ENCODE results near the gene SDHAF1.

Gene SDHAF1

GRCh38 chr19:36023432-36023831 is 28.4 kb downstream of the SDHAF1 start:
- Histone ChIP-seq H3K79me2 (ENCODE audit: insufficient read depth, low read depth) (no peaks in the 10 kb centered on the region), H4K20me1 (ENCODE audit: insufficient read depth) (no peaks in the 10 kb centered on the region), H3K4me1 (ENCODE audit: low read depth, poor library complexity, severe bottlenecking) (no peaks in the 10 kb centered on the region), H2AFZ (ENCODE audit: low read depth) (no peak overlapping the region), H3K27ac (no peak overlapping the region), H3K4me2 (no peak overlapping the region), H3K4me3 (IDR thresholded peaks at IDR 0.05; ENCODE audit: insufficient read depth, low read depth, low read length) (no peak overlapping the region), H3K27me3 (ENCODE audit: insufficient read depth, low read depth) (no peaks in the 10 kb centered on the region), H3K36me3 (ENCODE audit: insufficient read depth) (no peaks in the 10 kb centered on the region), H3K9ac (no peak overlapping the region)
- TF ChIP-seq, protein P1, sequence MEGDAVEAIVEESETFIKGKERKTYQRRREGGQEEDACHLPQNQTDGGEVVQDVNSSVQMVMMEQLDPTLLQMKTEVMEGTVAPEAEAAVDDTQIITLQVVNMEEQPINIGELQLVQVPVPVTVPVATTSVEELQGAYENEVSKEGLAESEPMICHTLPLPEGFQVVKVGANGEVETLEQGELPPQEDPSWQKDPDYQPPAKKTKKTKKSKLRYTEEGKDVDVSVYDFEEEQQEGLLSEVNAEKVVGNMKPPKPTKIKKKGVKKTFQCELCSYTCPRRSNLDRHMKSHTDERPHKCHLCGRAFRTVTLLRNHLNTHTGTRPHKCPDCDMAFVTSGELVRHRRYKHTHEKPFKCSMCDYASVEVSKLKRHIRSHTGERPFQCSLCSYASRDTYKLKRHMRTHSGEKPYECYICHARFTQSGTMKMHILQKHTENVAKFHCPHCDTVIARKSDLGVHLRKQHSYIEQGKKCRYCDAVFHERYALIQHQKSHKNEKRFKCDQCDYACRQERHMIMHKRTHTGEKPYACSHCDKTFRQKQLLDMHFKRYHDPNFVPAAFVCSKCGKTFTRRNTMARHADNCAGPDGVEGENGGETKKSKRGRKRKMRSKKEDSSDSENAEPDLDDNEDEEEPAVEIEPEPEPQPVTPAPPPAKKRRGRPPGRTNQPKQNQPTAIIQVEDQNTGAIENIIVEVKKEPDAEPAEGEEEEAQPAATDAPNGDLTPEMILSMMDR (conservative IDR thresholded peaks at IDR 0.05; ENCODE audit: low read depth, low read length), result no peak

GRCh38 chr19:36025541-36025940 is 30.6 kb downstream of the SDHAF1 start:
- Histone ChIP-seq H3K4me3 (IDR thresholded peaks at IDR 0.05; ENCODE audit: insufficient read depth, low read depth, low read length) (no peak overlapping the region), H4K20me1 (ENCODE audit: insufficient read depth) (no peaks in the 10 kb centered on the region), H3K4me1 (ENCODE audit: low read depth, poor library complexity, severe bottlenecking) (no peaks in the 10 kb centered on the region), H3K4me2 (no peak overlapping the region), H3K27ac (no peak overlapping the region), H3K27me3 (ENCODE audit: insufficient read depth, low read depth) (no peaks in the 10 kb centered on the region), H3K36me3 (ENCODE audit: insufficient read depth) (no peaks in the 10 kb centered on the region), H2AFZ (ENCODE audit: low read depth) (no peak overlapping the region), H3K9ac (no peak overlapping the region), H3K79me2 (ENCODE audit: insufficient read depth, low read depth) (no peaks in the 10 kb centered on the region)
- TF ChIP-seq, protein P1 (conservative IDR thresholded peaks at IDR 0.05; ENCODE audit: low read depth, low read length), result no peak

GRCh38 chr19:36026091-36026876 is 31.3 kb downstream of the SDHAF1 start:
- no peaks in the 10 kb centered on the region for H3K27me3 ChIP-seq (ENCODE audit: insufficient read depth, low read depth)
- H3K4me3 ChIP-seq (IDR thresholded peaks at IDR 0.05; ENCODE audit: insufficient read depth, low read depth, low read length), result no peak overlapping the region
- H4K20me1 ChIP-seq (ENCODE audit: insufficient read depth), result no peaks in the 10 kb centered on the region
- H3K9ac ChIP-seq, result no peak overlapping the region
- TF ChIP-seq, protein P1 (conservative IDR thresholded peaks at IDR 0.05; ENCODE audit: low read depth, low read length), result no peak
- H3K4me2 ChIP-seq, result no peak overlapping the region
- H3K27ac ChIP-seq, result no peak overlapping the region
- no peaks in the 10 kb centered on the region for H3K79me2 ChIP-seq (ENCODE audit: insufficient read depth, low read depth)
- H3K4me1 ChIP-seq (ENCODE audit: low read depth, poor library complexity, severe bottlenecking), result no peaks in the 10 kb centered on the region
- no peak overlapping the region for H2AFZ ChIP-seq (ENCODE audit: low read depth)
- H3K36me3 ChIP-seq (ENCODE audit: insufficient read depth), result no peaks in the 10 kb centered on the region

- no peaks in the 10 kb centered on the region for H4K20me1 ChIP-seq (ENCODE audit: insufficient read depth)
- no peak overlapping the region for H3K27ac ChIP-seq
- TF ChIP-seq, protein P1 (conservative IDR thresholded peaks at IDR 0.05; ENCODE audit: low read depth, low read length), result no peak
- no peaks in the 10 kb centered on the region for H3K4me1 ChIP-seq (ENCODE audit: low read depth, poor library complexity, severe bottlenecking)
- no peaks in the 10 kb centered on the region for H3K36me3 ChIP-seq (ENCODE audit: insufficient read depth)
- H3K79me2 ChIP-seq (ENCODE audit: insufficient read depth, low read depth), result no peaks in the 10 kb centered on the region
- no peaks in the 10 kb centered on the region for H3K27me3 ChIP-seq (ENCODE audit: insufficient read depth, low read depth)
- H3K4me2 ChIP-seq, result no peak overlapping the region
- no peak overlapping the region for H3K9ac ChIP-seq
- no peak overlapping the region for H3K4me3 ChIP-seq (IDR thresholded peaks at IDR 0.05; ENCODE audit: insufficient read depth, low read depth, low read length)
- no peak overlapping the region for H2AFZ ChIP-seq (ENCODE audit: low read depth)
These were observed 32.7 kb downstream of the SDHAF1 start for GRCh38 chr19:36027696-36028095.
